SK-N-MC (cell line): Measurements from ENCODE around the gene SLCO1B1.
"Not testable (repeated sequence)": the region's sequence is repeated elsewhere in the genome, so short reads cannot be mapped to it uniquely, and the experiment has no call there.

Experiments
- DNase-seq: peaks from one replicate; pipeline ENCODE4 v3.0.0-alpha.2; 2011; ENCODE audit warnings: low read depth, low spot score
- H3K27ac ChIP-seq: fragments of 200-600 bp; sonication (generic); 2 replicates; pipeline ENCODE4 v1.5.1; 2016; ENCODE audit warnings: mixed run types
- H3K36me3 ChIP-seq: fragments of 200-600 bp; sonication (generic); 2 replicates; pipeline ENCODE4 v1.6.1; 2017; ENCODE audit warnings: antibody characterized with exemption, low read length, mixed read lengths; ENCODE audit not compliant: insufficient read depth
- H3K4me3 ChIP-seq: fragments of 200-600 bp; sonication (generic); 2 replicates; pipeline ENCODE4 v1.5.1; 2016
- H3K9ac ChIP-seq: fragments of 200-600 bp; sonication (generic); 2 replicates; pipeline ENCODE4 v1.8.0; 2017; ENCODE audit warnings: mixed run types, mixed read lengths; ENCODE audit not compliant: insufficient read length
- H3K9me3 ChIP-seq: fragments of 200-600 bp; sonication (generic); 2 replicates; pipeline ENCODE4 v1.6.1; 2017; ENCODE audit warnings: low read depth, mild to moderate bottlenecking, antibody characterized with exemption, low read length, moderate library complexity, mixed read lengths
- EZH2 ChIP-seq: fragments of 200-600 bp; sonication (generic); IDR thresholded peaks from one replicate; pipeline ENCODE4 v1.6.1; 2017; ENCODE audit warnings: antibody characterized with exemption
- FOXP2 ChIP-seq: optimal IDR thresholded peaks from 2 replicates; pipeline ENCODE3; 2011; ENCODE audit warnings: mild to moderate bottlenecking, moderate library complexity; ENCODE audit not compliant: insufficient read depth; ENCODE audit errors: extremely low read length, control extremely low read depth
- POLR2AphosphoS5 ChIP-seq: IDR thresholded peaks from 2 replicates; pipeline ENCODE4 v1.6.1; 2012; ENCODE audit warnings: mild to moderate bottlenecking, low read depth, low read length, borderline replicate concordance

SLCO1B1 gene, protein sequence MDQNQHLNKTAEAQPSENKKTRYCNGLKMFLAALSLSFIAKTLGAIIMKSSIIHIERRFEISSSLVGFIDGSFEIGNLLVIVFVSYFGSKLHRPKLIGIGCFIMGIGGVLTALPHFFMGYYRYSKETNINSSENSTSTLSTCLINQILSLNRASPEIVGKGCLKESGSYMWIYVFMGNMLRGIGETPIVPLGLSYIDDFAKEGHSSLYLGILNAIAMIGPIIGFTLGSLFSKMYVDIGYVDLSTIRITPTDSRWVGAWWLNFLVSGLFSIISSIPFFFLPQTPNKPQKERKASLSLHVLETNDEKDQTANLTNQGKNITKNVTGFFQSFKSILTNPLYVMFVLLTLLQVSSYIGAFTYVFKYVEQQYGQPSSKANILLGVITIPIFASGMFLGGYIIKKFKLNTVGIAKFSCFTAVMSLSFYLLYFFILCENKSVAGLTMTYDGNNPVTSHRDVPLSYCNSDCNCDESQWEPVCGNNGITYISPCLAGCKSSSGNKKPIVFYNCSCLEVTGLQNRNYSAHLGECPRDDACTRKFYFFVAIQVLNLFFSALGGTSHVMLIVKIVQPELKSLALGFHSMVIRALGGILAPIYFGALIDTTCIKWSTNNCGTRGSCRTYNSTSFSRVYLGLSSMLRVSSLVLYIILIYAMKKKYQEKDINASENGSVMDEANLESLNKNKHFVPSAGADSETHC

GRCh38 chr12:21130998-21131397 is at the start of gene SLCO1B1:
Gene SLCO1B1 (plus strand): TSS chr12:21131194. CDS start chr12:21141575, 10,381 bp downstream.
- no peak within 1 kb of the TSS for H3K4me3 ChIP-seq
- TF ChIP-seq POLR2AphosphoS5: no peak
- TF ChIP-seq EZH2: no peak
- TF ChIP-seq FOXP2: no peak
- H3K9me3 ChIP-seq: no peaks in the 10 kb centered on the region
- H3K36me3 ChIP-seq: no peaks in the 10 kb centered on the region
- DNase-seq: no peak
- no peak within 1 kb of the TSS for H3K9ac ChIP-seq
- no peak within 1 kb of the TSS for H3K27ac ChIP-seq

- H3K27ac ChIP-seq, H3K9ac ChIP-seq, DNase-seq, H3K4me3 ChIP-seq, H3K36me3 ChIP-seq, H3K9me3 ChIP-seq: not testable (repeated sequence)
These were observed 46.2 kb upstream of the SLCO1B1 start for GRCh38 chr12:21084753-21085152.

GRCh38 chr12:21111732-21112131 is 19.3 kb upstream of the SLCO1B1 start:
- Histone ChIP-seq H3K36me3 (no peaks in the 10 kb centered on the region), H3K9ac (no peak overlapping the region), H3K27ac (no peak overlapping the region), H3K9me3 (no peaks in the 10 kb centered on the region), H3K4me3 (no peak overlapping the region)
- no peak for DNase-seq
- TF ChIP-seq EZH2 (no peak), POLR2AphosphoS5 (no peak), FOXP2 (no peak)

GRCh38 chr12:21113266-21113665 is 17.7 kb upstream of the SLCO1B1 start:
- H3K4me3 ChIP-seq: no peak overlapping the region
- H3K36me3 ChIP-seq: no peaks in the 10 kb centered on the region
- H3K9me3 ChIP-seq: no peaks in the 10 kb centered on the region
- no peak for DNase-seq
- no peak overlapping the region for H3K27ac ChIP-seq
- H3K9ac ChIP-seq: no peak overlapping the region
- TF ChIP-seq FOXP2: no peak
- TF ChIP-seq EZH2: no peak
- no peak for TF ChIP-seq POLR2AphosphoS5

- Histone ChIP-seq H3K9ac (no peak overlapping the region), H3K27ac (no peak overlapping the region), H3K4me3 (no peak overlapping the region), H3K36me3 (no peaks in the 10 kb centered on the region), H3K9me3 (no peaks in the 10 kb centered on the region)
- DNase-seq: no peak
- TF ChIP-seq POLR2AphosphoS5 (no peak), EZH2 (no peak), FOXP2 (no peak)
These were observed 13.0 kb upstream of the SLCO1B1 start for GRCh38 chr12:21117995-21118394.

- no peak overlapping the region for H3K9ac ChIP-seq
- H3K36me3 ChIP-seq: no peaks in the 10 kb centered on the region
- no peak for DNase-seq
- H3K4me3 ChIP-seq: no peak overlapping the region
- no peak overlapping the region for H3K27ac ChIP-seq
- TF ChIP-seq POLR2AphosphoS5: no peak
- no peak for TF ChIP-seq EZH2
- TF ChIP-seq FOXP2: no peak
- H3K9me3 ChIP-seq: no peaks in the 10 kb centered on the region
These were observed 12.2 kb upstream of the SLCO1B1 start for GRCh38 chr12:21118760-21119159.

DNA sequence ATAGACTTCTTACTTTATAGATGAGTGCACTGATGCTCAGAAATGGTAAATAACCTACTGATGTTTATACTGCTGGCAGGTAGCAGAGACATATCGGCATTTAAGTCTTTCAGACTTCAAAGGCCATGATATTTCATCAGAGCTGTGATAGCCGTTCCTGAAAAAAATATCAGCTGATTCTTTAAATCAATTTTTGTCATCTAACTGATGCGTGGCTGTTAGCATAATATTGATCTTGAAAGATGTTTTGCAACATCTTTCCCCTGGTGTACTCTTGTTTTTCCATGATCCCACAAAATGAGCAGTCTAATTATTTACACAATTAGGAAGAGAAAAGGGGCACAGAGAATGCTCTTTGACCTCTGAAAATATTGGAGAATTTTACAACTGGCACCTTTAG is 1.6 kb upstream of the SLCO1B1 start:
- TF ChIP-seq FOXP2: no peak
- Histone ChIP-seq H3K9me3 (no peaks in the 10 kb centered on the region), H3K27ac (no peak overlapping the region), H3K36me3 (no peaks in the 10 kb centered on the region), H3K9ac (no peak overlapping the region), H3K4me3 (no peak overlapping the region)
- no peak for DNase-seq

DNA sequence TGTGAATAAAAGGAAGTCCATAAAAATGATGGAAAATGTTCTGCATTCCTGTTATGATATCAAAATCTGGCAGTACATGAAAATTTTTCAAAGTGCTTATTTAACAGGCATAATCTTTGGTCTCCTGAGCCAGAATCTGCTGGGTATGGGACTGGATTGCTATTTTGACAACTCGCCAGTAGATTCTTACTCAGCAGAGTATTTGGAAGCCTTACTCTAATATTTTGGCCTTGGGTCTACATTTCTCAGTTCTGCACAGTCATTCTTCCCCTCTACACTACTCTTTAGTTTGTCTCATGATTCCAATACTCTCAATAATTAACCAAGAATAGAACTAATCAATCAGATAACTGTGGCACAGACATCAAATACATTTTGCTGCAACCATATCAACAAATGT is 1.1 kb upstream of the SLCO1B1 start:
- DNase-seq: no peak

GRCh38 chr12:21137318-21137999 is 6.5 kb downstream of the SLCO1B1 start:
- not testable (repeated sequence) for H3K27ac ChIP-seq, DNase-seq, H3K4me3 ChIP-seq, H3K9me3 ChIP-seq, H3K9ac ChIP-seq, H3K36me3 ChIP-seq

More for the DNA sequence above, 1.1 kb upstream of the SLCO1B1 start:
- no peaks in the 10 kb centered on the region for H3K36me3 ChIP-seq
- H3K27ac ChIP-seq: no peak overlapping the region
- no peak overlapping the region for H3K4me3 ChIP-seq
- H3K9ac ChIP-seq: no peak overlapping the region
- TF ChIP-seq EZH2 (no peak), FOXP2 (no peak), POLR2AphosphoS5 (no peak)
- H3K9me3 ChIP-seq: no peaks in the 10 kb centered on the region
